HG03521 (cell line): ENCODE results near the gene DNAH14.
"Not testable (repeated sequence)": the region's sequence is repeated elsewhere in the genome, so short reads cannot be mapped to it uniquely, and the experiment has no call there.

Experiments used
- ATAC-seq: cut with Tn5 transposase; IDR thresholded peaks from one replicate; pipeline ENCODE4 v1.9.1; 2021; ENCODE audit warnings: mild to moderate bottlenecking, moderate library complexity; ENCODE audit not compliant: unreplicated experiment

Gene DNAH14

GRCh38 chr1:224920930-224921329 lies 8.5 kb upstream of the DNAH14 start:
- ATAC-seq, result no peak

GRCh38 chr1:224921354-224921753 lies 8.1 kb upstream of the DNAH14 start:
- no peak for ATAC-seq

- no peak for ATAC-seq
These were observed 6.9 kb upstream of the DNAH14 start for GRCh38 chr1:224922404-224923164.

GRCh38 chr1:224923726-224924125 lies 5.7 kb upstream of the DNAH14 start:
- ATAC-seq, result no peak

GRCh38 chr1:224927631-224928030 lies 1.8 kb upstream of the DNAH14 start:
- ATAC-seq, result not testable (repeated sequence)

GRCh38 chr1:224928906-224929305 lies 569 bp upstream of the DNAH14 start:
- ATAC-seq, result no peak

GRCh38 chr1:224931605-224932004 lies 2.1 kb downstream of the DNAH14 start:
- ATAC-seq, result no peak

GRCh38 chr1:224932607-224933249 lies 3.3 kb downstream of the DNAH14 start:
- no peak for ATAC-seq

- ATAC-seq, result no peak
These were observed 4.1 kb downstream of the DNAH14 start for GRCh38 chr1:224933584-224933983.

GRCh38 chr1:224938652-224939051 lies 9.2 kb downstream of the DNAH14 start:
- ATAC-seq, result no peak

GRCh38 chr1:224939844-224940425 lies 10.5 kb downstream of the DNAH14 start:
- no peak for ATAC-seq

GRCh38 chr1:224940735-224941134 lies 11.3 kb downstream of the DNAH14 start:
- not testable (repeated sequence) for ATAC-seq

GRCh38 chr1:224945651-224946348 lies 16.3 kb downstream of the DNAH14 start:
- ATAC-seq, result not testable (repeated sequence)

GRCh38 chr1:224946349-224946691 lies 16.8 kb downstream of the DNAH14 start:
- ATAC-seq, result not testable (repeated sequence)

- no peak for ATAC-seq
These were observed 28.2 kb downstream of the DNAH14 start for GRCh38 chr1:224957696-224958095.

GRCh38 chr1:224958490-224958889 lies 29.0 kb downstream of the DNAH14 start:
- no peak for ATAC-seq

GRCh38 chr1:224959115-224959514 lies 29.6 kb downstream of the DNAH14 start:
- ATAC-seq, result no peak

- no peak for ATAC-seq
These were observed 30.2 kb downstream of the DNAH14 start for GRCh38 chr1:224959656-224960055.

GRCh38 chr1:224980181-224980580 lies 50.7 kb downstream of the DNAH14 start:
- no peak for ATAC-seq

GRCh38 chr1:224981922-224982354 lies 52.5 kb downstream of the DNAH14 start:
- not testable (repeated sequence) for ATAC-seq

GRCh38 chr1:224988042-224988441 lies 58.6 kb downstream of the DNAH14 start:
- ATAC-seq, result no peak
